Mucosa of gallbladder (tissue), 1 donor: Measurements from ENCODE around the gene ITSN1. TPM values are rescaled to one million over a fixed set of nuclear protein-coding genes. Genes with fewer than 3 reads are reported as not detected.

Experiments
- DNase-seq: peaks from one replicate; pipeline ENCODE4 v3.0.0-alpha.2; 2020; ENCODE audit warnings: low spot score
- total RNA-seq: library from RNA; stranded (reverse); gene quantifications from one replicate; pipeline ENCODE4 v1.2.1, GENCODE V29; 2021
- donor health status: DM: no; HTN: no; CAD: no.

The ITSN1 gene
- total RNA-seq, 1 donor from 2014 or later: 48.0 TPM

DNA sequence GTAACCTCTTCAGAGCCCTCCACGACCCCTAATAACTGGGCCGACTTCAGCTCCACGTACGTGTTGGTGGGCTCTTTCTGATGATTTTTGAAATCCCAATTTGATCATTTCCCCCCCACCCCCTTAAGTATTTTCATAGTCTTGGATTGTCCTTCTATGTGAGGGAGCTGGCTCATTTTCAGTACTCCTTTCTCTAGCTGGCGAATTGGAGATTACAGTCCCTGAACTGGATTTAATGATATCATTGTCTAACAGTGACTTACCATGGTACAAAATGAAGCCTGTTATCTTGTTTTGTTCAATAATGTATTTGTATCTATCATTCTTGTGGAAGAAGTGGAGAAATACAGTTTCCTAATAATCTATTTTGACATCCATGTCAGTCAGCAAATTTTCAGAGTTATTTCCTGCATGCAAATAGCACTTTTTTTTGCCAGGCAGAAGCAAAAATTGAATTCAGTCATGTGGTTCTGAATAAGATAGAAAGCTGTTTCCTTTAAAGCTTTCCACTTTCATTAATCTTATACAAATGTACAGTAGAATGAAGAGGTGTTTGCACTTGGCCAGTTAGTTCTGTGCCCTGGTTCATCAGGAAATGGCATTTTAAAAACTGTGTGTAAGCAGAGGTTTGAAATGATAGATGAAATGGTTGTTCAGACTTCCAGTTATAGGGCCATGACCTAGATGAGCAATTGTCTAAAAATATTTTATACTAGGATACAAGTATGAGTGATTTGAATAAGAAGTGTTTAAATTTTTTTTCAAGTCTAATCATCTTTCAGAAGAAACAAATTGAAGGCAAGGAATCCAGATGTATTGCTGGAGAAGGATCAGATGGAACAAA lies 169.1 kb downstream of the ITSN1 start:
- DNase-seq: no peak

DNA sequence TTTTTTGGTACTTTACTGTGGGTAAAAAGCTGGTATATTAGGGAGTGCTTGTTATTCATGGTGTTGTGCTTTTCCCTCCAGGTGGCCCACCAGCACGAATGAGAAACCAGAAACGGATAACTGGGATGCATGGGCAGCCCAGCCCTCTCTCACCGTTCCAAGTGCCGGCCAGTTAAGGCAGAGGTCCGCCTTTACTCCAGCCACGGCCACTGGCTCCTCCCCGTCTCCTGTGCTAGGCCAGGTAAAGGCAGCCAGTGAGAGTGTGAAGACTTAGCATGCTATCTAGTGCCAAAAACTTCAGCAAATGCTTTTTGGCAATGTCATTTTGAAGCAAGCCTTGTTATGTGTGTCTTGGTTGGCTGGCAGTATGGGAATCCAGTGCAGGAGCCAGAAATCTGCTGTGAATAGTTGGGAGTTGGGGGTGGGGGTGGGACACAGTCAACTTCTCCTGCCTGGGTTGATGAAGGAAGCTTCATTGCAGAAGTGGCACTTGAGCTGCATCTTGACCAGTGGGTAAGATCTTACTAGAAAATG lies 171.6 kb downstream of the ITSN1 start:
- no peak for DNase-seq

GRCh38 chr21:33815143-33815707 lies 172.9 kb downstream of the ITSN1 start:
- DNase-seq: no peak

- no peak for DNase-seq
Measured at GRCh38 chr21:33816174-33816573, 173.9 kb downstream of the ITSN1 start.

- no peak for DNase-seq
Measured at GRCh38 chr21:33817138-33817537, 174.8 kb downstream of the ITSN1 start.

GRCh38 chr21:33817663-33818451 lies 175.6 kb downstream of the ITSN1 start:
- no peak for DNase-seq

GRCh38 chr21:33820230-33820770 lies 178.0 kb downstream of the ITSN1 start:
- no peak for DNase-seq

DNA sequence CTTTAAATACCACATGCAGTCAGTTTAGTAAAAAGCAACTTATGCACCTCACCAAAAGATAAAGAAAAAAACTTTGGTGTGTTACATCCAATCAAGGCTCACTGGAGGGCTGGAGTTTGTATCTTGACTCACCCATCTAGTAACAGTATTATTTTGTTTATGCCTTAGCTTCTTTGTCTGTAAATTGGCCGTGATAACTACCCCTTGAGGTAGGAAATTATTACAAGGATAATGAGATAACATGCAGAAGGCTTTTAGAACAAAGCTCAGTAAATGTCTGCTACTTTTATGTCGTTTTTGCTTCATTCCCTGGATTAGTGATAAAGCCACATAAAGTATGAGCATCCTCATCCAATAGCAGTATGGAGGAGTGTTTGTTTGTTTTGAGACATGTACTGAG lies 178.5 kb downstream of the ITSN1 start:
- no peak for DNase-seq

DNA sequence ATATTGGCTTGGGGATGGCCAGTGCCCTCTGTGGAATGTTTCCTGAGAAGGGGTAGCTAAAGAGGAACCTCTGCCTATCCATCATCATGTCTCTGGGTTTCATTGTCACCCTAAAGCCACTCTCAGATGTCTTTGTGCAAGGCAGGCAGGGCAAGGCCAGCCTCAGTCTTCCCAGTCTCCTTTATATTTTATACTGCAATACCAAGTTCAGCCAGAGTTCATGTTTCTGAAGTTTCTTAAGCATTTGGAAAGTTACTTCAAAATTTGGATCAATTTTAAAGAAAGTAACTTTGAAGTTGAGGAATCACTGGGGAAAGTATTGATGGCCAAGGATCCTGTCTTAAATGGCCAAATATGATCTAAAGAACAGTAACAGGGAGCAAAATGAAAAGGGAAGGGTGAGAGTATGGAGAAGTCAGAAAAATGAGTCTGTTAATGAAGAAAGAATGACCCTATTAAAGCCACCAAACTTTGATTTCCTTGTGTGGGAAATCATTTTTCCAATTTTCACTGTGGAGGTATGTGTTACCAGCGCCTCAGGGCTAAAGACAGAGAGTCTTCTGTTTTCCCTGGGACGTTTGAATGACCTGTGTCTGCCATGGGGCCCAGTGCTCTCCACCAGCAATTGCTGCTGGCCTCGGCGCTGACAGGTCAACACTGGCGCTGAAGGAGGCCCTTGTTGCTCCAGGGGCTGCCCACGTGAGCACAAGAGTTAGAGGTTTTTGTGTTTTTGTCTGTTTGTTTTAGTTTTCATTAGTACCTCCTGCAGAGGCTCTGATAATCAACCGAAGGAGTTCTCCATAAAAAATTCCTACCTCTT lies 179.4 kb downstream of the ITSN1 start:
- DNase-seq: no peak

GRCh38 chr21:33824156-33824941 lies 182.0 kb downstream of the ITSN1 start:
- no peak for DNase-seq

DNA sequence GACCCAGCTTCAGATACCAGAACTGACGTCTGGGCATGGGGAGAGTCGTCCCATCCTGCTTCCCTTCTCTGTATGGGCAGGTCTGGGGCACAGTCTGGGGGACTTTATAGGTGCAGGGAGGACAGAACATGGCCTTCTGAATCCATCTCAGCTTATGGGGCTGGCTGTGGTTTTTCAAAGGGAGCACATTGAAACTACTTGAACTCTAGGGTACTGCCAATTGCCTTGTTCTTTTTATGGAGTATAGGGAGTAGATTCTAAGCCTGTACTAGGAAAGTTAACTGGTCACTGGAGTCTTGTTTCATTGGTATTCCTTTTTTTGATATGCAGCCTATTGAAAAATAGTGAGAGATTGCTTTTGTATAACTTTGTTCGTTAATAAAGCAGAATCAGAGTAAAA lies 183.1 kb downstream of the ITSN1 start:
- no peak for DNase-seq

GRCh38 chr21:33825915-33826314 lies 183.6 kb downstream of the ITSN1 start:
- no peak for DNase-seq

DNA sequence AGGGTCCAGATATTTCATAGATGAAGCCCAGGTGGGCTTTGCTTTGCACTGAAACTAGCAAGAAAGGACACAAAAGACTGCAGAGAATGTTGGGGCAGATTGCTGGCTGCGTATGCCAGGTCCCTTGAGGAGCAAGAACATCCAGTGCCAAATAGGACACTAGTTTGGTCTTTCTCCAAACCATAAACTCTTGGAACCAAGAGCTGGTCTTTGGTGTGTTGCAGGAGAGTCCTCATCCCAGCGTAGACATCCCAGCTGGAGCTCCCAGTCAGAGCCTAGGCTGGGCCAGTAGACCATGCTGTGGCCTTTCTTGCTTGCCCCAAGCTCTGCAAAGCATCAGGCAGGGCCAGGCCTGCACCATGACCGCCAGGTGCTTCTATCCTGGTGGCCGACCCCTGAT lies 185.8 kb downstream of the ITSN1 start:
- DNase-seq: no peak

DNA sequence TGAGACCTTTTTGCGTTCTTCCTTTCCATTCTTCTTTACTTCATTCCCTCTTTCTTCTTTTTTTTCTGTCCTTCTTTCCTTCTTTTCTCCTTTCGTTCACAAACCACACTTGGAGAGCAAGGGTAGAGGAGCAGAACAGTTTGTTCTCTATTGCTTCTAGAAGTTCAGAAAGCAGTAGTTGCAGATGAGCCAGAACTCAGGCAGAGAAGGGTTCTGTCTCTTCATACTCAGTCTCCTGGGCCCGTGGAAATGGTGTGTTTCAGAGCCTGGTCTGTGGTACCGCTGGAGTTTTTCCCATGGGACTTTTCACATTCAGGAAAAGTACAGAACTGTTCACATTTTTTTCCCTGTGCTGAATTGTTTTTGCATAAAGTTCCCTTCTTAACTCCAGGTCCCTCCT lies 186.3 kb downstream of the ITSN1 start:
- no peak for DNase-seq

- no peak for DNase-seq
Measured at GRCh38 chr21:33829844-33830243, 187.5 kb downstream of the ITSN1 start.

DNA sequence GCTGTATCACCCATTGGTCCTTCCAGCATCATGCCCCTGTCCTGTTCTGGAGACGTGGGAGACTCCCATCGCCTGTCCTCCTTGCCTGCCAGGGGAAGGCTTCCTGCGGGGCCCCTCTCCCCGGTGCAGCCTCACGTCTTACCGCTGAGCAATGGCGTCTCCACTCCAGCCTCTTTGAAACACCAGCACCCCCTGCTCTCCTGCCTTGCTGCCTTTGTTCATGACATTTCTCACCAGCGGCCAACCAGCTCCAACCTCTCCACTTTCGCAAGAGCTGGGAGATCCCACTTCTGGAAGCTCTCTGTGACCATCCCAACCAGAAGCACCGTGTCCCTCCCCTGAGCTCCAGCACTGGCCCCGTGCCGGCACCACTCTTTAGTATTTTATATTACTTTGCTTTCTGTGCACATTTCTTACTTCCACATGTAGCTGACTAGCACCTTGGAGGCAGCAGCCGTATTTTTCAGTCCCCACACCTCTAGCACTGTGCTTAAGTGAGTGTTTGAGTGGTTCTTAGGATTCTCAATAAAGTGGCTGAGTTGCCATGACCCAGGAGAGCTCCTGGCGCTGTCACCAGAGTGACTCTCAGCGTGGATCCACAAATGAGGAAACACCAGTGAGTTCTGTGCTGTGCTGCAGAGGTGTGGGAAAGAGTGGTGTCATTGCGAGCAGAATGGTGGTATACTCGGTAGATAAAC lies 189.8 kb downstream of the ITSN1 start:
- DNase-seq: no peak

DNA sequence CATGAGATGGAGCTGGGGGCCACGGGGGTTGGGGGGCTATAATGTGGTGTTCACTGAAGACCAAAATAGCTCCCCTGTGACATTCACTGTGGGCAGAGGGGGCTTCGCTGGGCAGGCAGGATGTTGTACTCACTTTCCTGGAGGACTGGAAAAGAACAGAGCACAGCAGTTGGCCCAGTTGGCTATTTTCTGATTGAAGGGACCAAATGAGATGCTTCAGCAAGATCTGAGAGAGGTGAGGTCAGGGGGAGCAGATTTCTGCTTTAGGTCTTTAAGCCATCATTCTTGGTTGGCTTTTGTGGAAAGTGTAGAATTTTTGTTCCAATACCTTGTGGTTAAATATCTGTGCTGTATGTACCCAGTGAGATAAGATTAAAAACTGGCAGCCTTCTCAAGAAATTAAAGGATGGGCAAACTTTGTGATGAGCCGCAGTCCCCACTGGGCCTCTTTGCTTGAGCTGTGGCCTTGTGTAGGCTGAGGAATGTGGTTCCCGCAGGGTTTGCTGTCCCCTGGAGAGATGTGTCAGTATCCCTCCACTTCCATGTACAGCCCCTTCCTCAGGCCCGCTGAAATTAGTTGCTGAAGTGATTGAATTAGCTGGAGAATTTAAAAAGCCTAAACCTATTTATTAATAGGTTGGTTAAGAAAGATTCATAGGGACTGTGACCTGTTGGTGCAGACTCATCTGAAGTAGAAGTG lies 192.7 kb downstream of the ITSN1 start:
- DNase-seq: no peak

DNA sequence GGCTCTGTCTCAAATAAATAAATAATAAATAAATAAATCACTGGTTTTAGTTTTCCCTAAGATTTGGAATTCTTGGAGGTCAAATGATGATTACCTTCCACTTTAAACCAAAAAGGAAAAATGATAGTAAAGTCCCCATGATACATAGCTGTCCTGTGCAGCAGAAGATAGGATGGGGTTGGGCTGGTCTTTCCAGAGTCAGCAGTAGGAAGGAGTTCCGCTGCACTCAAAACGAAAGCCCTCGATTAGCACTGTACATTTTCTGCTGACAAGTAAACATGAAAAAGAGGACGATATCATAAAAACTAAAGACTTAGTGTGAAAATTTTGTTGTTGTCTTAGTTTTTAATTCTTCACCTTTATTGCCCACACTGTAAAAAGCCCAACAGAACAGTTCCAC lies 193.6 kb downstream of the ITSN1 start:
- no peak for DNase-seq

GRCh38 chr21:33836408-33836807 lies 194.1 kb downstream of the ITSN1 start:
- no peak for DNase-seq
